ENCODE data around the gene PABPC4L. TPM values are rescaled to one million over a fixed set of nuclear protein-coding genes. Genes with fewer than 3 reads are reported as not detected.

Gene PABPC4L
- total RNA-seq, result not detected

GRCh38 chr4:134201216-134202161 is at the start of gene PABPC4L:
TSS of gene PABPC4L (minus strand) at chr4:134201789. CDS start at chr4:134201019, 770 bp downstream.
- POLR2A ChIA-PET, result no interaction called here
- TF ChIP-seq CTCF (IDR thresholded peaks at IDR 0.05), result no peak
- H3K27me3 Mint-ChIP-seq, result peaks cover 9% of the 10 kb centered on the region
- peaks cover 6% of the 10 kb centered on the region for H3K9me3 Mint-ChIP-seq
- H3K27ac Mint-ChIP-seq, result no peak within 1 kb of the TSS
- no peak for DNase-seq
- no peaks in the 10 kb centered on the region for H3K4me1 Mint-ChIP-seq (ENCODE audit: low read depth)
- H3K4me3 Mint-ChIP-seq, result no peak within 1 kb of the TSS
- no peak for ATAC-seq
- H3K36me3 Mint-ChIP-seq (ENCODE audit: low read depth), result no peaks in the 10 kb centered on the region
- intact Hi-C loops (cut with micrococcal nuclease), result no loop called here
- CTCF ChIA-PET, result no interaction called here

GRCh38 chr4:134251322-134251721 is 49.7 kb upstream of the PABPC4L start:
- POLR2A ChIA-PET, result no interaction called here
- Mint-ChIP-seq H3K27me3 (no peaks in the 10 kb centered on the region), H3K4me3 (no peak overlapping the region), H3K4me1 (ENCODE audit: low read depth) (no peaks in the 10 kb centered on the region), H3K36me3 (ENCODE audit: low read depth) (no peaks in the 10 kb centered on the region), H3K9me3 (peaks cover 7% of the 10 kb centered on the region), H3K27ac (no peak overlapping the region)
- intact Hi-C loops (cut with micrococcal nuclease), result no loop called here
- ATAC-seq, result no peak
- no peak for TF ChIP-seq CTCF (IDR thresholded peaks at IDR 0.05)
- no peak for DNase-seq
- CTCF ChIA-PET, result no interaction called here

GRCh38 chr4:134243742-134244713 is 42.4 kb upstream of the PABPC4L start:
- intact Hi-C loops (cut with micrococcal nuclease), result no loop called here
- Mint-ChIP-seq H3K4me1 (ENCODE audit: low read depth) (no peaks in the 10 kb centered on the region), H3K9me3 (peaks cover 3% of the 10 kb centered on the region), H3K36me3 (ENCODE audit: low read depth) (no peaks in the 10 kb centered on the region), H3K4me3 (no peak overlapping the region), H3K27me3 (no peaks in the 10 kb centered on the region), H3K27ac (no peak overlapping the region)
- POLR2A ChIA-PET, result no interaction called here
- CTCF ChIA-PET, result no interaction called here
- ATAC-seq, result no peak
- TF ChIP-seq CTCF (IDR thresholded peaks at IDR 0.05), result no peak
- no peak for DNase-seq

GRCh38 chr4:134219043-134219442 is 17.5 kb upstream of the PABPC4L start:
- POLR2A ChIA-PET, result no interaction called here

More at GRCh38 chr4:134219043-134219442, 17.5 kb upstream of the PABPC4L start:
- no peak overlapping the region for H3K4me3 Mint-ChIP-seq
- DNase-seq (no peak), ATAC-seq (no peak)
- no peak overlapping the region for H3K27ac Mint-ChIP-seq
- H3K4me1 Mint-ChIP-seq (ENCODE audit: low read depth), result no peaks in the 10 kb centered on the region
- intact Hi-C loops (cut with micrococcal nuclease), result no loop called here
- CTCF ChIA-PET, result no interaction called here
- H3K27me3 Mint-ChIP-seq, result no peaks in the 10 kb centered on the region
- H3K9me3 Mint-ChIP-seq, result peaks cover 6% of the 10 kb centered on the region
- TF ChIP-seq CTCF (IDR thresholded peaks at IDR 0.05), result no peak
- no peaks in the 10 kb centered on the region for H3K36me3 Mint-ChIP-seq (ENCODE audit: low read depth)

Measured in activated CD8-positive, alpha-beta T cell treated with anti-CD3 and anti-CD28 coated beads for 36 hours (primary cell).